Nephron progenitor cell (in vitro differentiated cells): Measurements from ENCODE around the gene DPH2.

Experiments
- DNase-seq: peaks from one replicate; pipeline ENCODE4 v3.0.0; 2021
- H3K27ac Mint-ChIP-seq: 2 replicates; pipeline ENCODE4 v1.8.0; 2021; ENCODE audit warnings: mild to moderate bottlenecking, moderate library complexity, mixed read lengths
- H3K27me3 Mint-ChIP-seq: 2 replicates; pipeline ENCODE4 v1.8.0; 2021; ENCODE audit warnings: mild to moderate bottlenecking, low read depth, mixed read lengths; ENCODE audit not compliant: poor library complexity
- H3K36me3 Mint-ChIP-seq: 2 replicates; pipeline ENCODE4 v1.8.0; 2021; ENCODE audit warnings: low read depth, mixed read lengths
- H3K4me1 Mint-ChIP-seq: 2 replicates; pipeline ENCODE4 v1.8.0; 2021; ENCODE audit warnings: mixed read lengths
- H3K4me3 Mint-ChIP-seq: 2 replicates; pipeline ENCODE4 v1.8.0; 2021; ENCODE audit warnings: mild to moderate bottlenecking, moderate library complexity, mixed read lengths
- H3K9me3 Mint-ChIP-seq: 2 replicates; pipeline ENCODE4 v1.8.0; 2021; ENCODE audit warnings: mild to moderate bottlenecking, moderate library complexity, mixed read lengths
- CTCF ChIP-seq: fragments of 200-600 bp; sonication (generic); IDR thresholded peaks from 2 replicates; pipeline ENCODE4 v1.5.0; 2021; ENCODE audit warnings: antibody characterized with exemption

DPH2 gene

GRCh38 chr1:43969746-43970466 is at the start of gene DPH2:
Gene DPH2 (plus strand): TSS chr1:43970010. CDS start chr1:43970176, 166 bp downstream.
- H3K9me3 Mint-ChIP-seq = peaks cover 10% of the 10 kb centered on the region
- H3K27ac Mint-ChIP-seq = no peak within 1 kb of the TSS
- TF ChIP-seq CTCF = no peak
- peaks cover 29% of the 10 kb centered on the region for H3K4me1 Mint-ChIP-seq
- H3K4me3 Mint-ChIP-seq = peak within 1 kb of the TSS; percentile 97
- peaks cover 4% of the 10 kb centered on the region for H3K27me3 Mint-ChIP-seq
- DNase-seq = peak; percentile 95
- peaks cover 24% of the 10 kb centered on the region for H3K36me3 Mint-ChIP-seq

GRCh38 chr1:43921022-43921421 is 48.8 kb upstream of the DPH2 start:
- Mint-ChIP-seq H3K4me1 (no peaks in the 10 kb centered on the region), H3K27me3 (peaks cover 2% of the 10 kb centered on the region), H3K9me3 (no peaks in the 10 kb centered on the region), H3K4me3 (no peak overlapping the region), H3K36me3 (peaks cover 25% of the 10 kb centered on the region), H3K27ac (no peak overlapping the region)
- no peak for DNase-seq
- no peak for TF ChIP-seq CTCF

GRCh38 chr1:43924516-43924915 is 45.3 kb upstream of the DPH2 start:
- H3K27ac Mint-ChIP-seq = no peak overlapping the region
- peaks cover 46% of the 10 kb centered on the region for H3K36me3 Mint-ChIP-seq
- no peak for DNase-seq
- TF ChIP-seq CTCF = no peak
- no peaks in the 10 kb centered on the region for H3K9me3 Mint-ChIP-seq
- H3K27me3 Mint-ChIP-seq = peaks cover 3% of the 10 kb centered on the region
- no peaks in the 10 kb centered on the region for H3K4me1 Mint-ChIP-seq
- H3K4me3 Mint-ChIP-seq = no peak overlapping the region

GRCh38 chr1:43925846-43926245 is 44.0 kb upstream of the DPH2 start:
- Mint-ChIP-seq H3K27me3 (peaks cover 3% of the 10 kb centered on the region), H3K9me3 (no peaks in the 10 kb centered on the region), H3K4me1 (no peaks in the 10 kb centered on the region), H3K4me3 (no peak overlapping the region), H3K36me3 (peaks cover 49% of the 10 kb centered on the region), H3K27ac (peak overlapping the region; percentile 11)
- TF ChIP-seq CTCF = no peak
- no peak for DNase-seq

- H3K27me3 Mint-ChIP-seq = peaks cover 32% of the 10 kb centered on the region
- H3K4me1 Mint-ChIP-seq = peaks cover 16% of the 10 kb centered on the region
- DNase-seq = no peak
- H3K9me3 Mint-ChIP-seq = no peaks in the 10 kb centered on the region
- no peak overlapping the region for H3K27ac Mint-ChIP-seq
- H3K36me3 Mint-ChIP-seq = peaks cover 31% of the 10 kb centered on the region
- TF ChIP-seq CTCF = peak; percentile 47
- H3K4me3 Mint-ChIP-seq = no peak overlapping the region
Observed at GRCh38 chr1:43930168-43930948, 39.5 kb upstream of the DPH2 start.
